SK-N-SH (cell line): ENCODE results near the gene PRRT4. TPM values are rescaled to one million over a fixed set of nuclear protein-coding genes. Genes with fewer than 3 reads are reported as not detected.
A peak's percentile ranks its signal among the peaks of the same experiment; 100 is the strongest.

Source experiments
- CTCF ChIA-PET: fragments of 300-600, 350-600 bp; formaldehyde crosslinking; extraction: SDS; loops from one replicate; lab custom pipeline; 2021; lab: Yijun Ruan, JAX
- POLR2A ChIA-PET: fragments of 350-600 bp; sonication (Branson Sonifier 250); formaldehyde crosslinking; extraction: SDS; loops from one replicate; lab custom pipeline; 2020; ENCODE audit warnings: antibody characterized with exemption, inconsistent platforms; lab: Yijun Ruan, JAX
- DNase-seq: peaks from one replicate; pipeline ENCODE4 v3.0.0; 2012
- H2AFZ ChIP-seq: fragments of 200-600 bp; sonication (generic); 2 replicates; pipeline ENCODE4 v1.8.1; 2016; ENCODE audit warnings: antibody characterized with exemption, mild to moderate bottlenecking, low read depth
- H3F3A ChIP-seq: fragments of 200-600 bp; sonication (generic); replicated peaks from 2 replicates; pipeline ENCODE3; 2016; ENCODE audit warnings: antibody characterized with exemption, mild to moderate bottlenecking; ENCODE audit not compliant: insufficient read depth
- H3K27ac ChIP-seq, 2 experiments: fragments of 200-500 bp in 1 of 2; fragments of 200-600 bp in 1 of 2; sonication (Bioruptor generic) in 1 of 2; sonication (generic), shearing (Covaris generic) in 1 of 2; 2 replicates each; pipeline versions ENCODE4 v1.5.1 to v1.6.1; 2014 to 2016; ENCODE audit warnings: low read depth in 2 of 2, inconsistent platforms in 1 of 2, low read length in 1 of 2, mild to moderate bottlenecking in 1 of 2, mixed read lengths in 1 of 2
- H3K27me3 ChIP-seq: fragments of 200-600 bp; sonication (generic), shearing (Covaris generic); 2 replicates; pipeline ENCODE4 v1.6.1; 2016; ENCODE audit warnings: mixed run types; ENCODE audit not compliant: insufficient read depth
- H3K36me3 ChIP-seq, 2 experiments: fragments of 200-500 bp in 1 of 2; fragments of 200-600 bp in 1 of 2; sonication (Bioruptor generic) in 1 of 2; sonication (generic) in 1 of 2; replicated peaks in 1 of 2; 2 replicates each; pipeline versions ENCODE3 to v1.5.1; 2014 to 2016; ENCODE audit warnings: low read length in 1 of 2, mild to moderate bottlenecking in 1 of 2; ENCODE audit not compliant: insufficient read depth in 2 of 2, control insufficient read depth in 1 of 2
- H3K4me1 ChIP-seq, 2 experiments: fragments of 200-500 bp in 1 of 2; fragments of 200-600 bp in 1 of 2; sonication (Bioruptor generic) in 1 of 2; sonication (generic), shearing (Covaris generic) in 1 of 2; 2 replicates each; pipeline versions ENCODE4 v1.5.1 to v1.6.1; 2014 to 2016; ENCODE audit warnings: low read depth in 1 of 2, low read length in 1 of 2, mixed run types in 1 of 2; ENCODE audit not compliant: insufficient read depth in 2 of 2, control insufficient read depth in 1 of 2
- H3K4me2 ChIP-seq: fragments of 200-600 bp; sonication (generic), shearing (Covaris generic); 2 replicates; pipeline ENCODE4 v1.6.1; 2017; ENCODE audit warnings: mixed run types
- H3K4me3 ChIP-seq, 2 experiments: fragments of 200-500 bp in 1 of 2; fragments of 200-600 bp in 1 of 2; sonication (Bioruptor generic) in 1 of 2; sonication (generic), shearing (Covaris generic) in 1 of 2; 2 replicates each; pipeline versions ENCODE4 v1.5.1 to v1.8.1; 2014 to 2016; ENCODE audit warnings: low read depth in 2 of 2, inconsistent platforms in 1 of 2, low read length in 1 of 2, mild to moderate bottlenecking in 1 of 2, mixed read lengths in 1 of 2, moderate library complexity in 1 of 2
- H3K79me2 ChIP-seq: fragments of 200-600 bp; sonication (generic); 2 replicates; pipeline ENCODE4 v1.8.1; 2017; ENCODE audit warnings: mild to moderate bottlenecking; ENCODE audit not compliant: insufficient read depth
- H3K9ac ChIP-seq: fragments of 200-600 bp; sonication (generic); 2 replicates; pipeline ENCODE4 v1.6.1; 2017; ENCODE audit warnings: mixed run types
- H3K9me2 ChIP-seq: fragments of 200-600 bp; sonication (generic); 2 replicates; pipeline ENCODE4 v1.6.1; 2017; ENCODE audit warnings: mixed run types
- H3K9me3 ChIP-seq: fragments of 200-600 bp; sonication (generic); 2 replicates; pipeline ENCODE4 v1.6.1; 2017; ENCODE audit warnings: mixed run types, mild to moderate bottlenecking, moderate library complexity
- H4K20me1 ChIP-seq: fragments of 200-600 bp; sonication (generic); 2 replicates; pipeline ENCODE4 v1.6.1; 2017; ENCODE audit warnings: mild to moderate bottlenecking, mixed run types; ENCODE audit not compliant: insufficient read depth
- POLR2AphosphoS5 ChIP-seq: IDR thresholded peaks from 2 replicates; pipeline ENCODE4 v1.6.1; 2012; ENCODE audit warnings: low read depth, low read length
- SIN3A ChIP-seq: IDR thresholded peaks from 2 replicates; pipeline ENCODE4 v1.6.1; 2012; ENCODE audit warnings: low read depth, mild to moderate bottlenecking, low read length, moderate library complexity, borderline replicate concordance
- SMC3 ChIP-seq: IDR thresholded peaks from 2 replicates; pipeline ENCODE4 v1.6.1; 2012; ENCODE audit warnings: low read depth, low read length, improper control_type of control experiment
- TAF1 ChIP-seq: IDR thresholded peaks from 2 replicates; pipeline ENCODE4 v1.6.1; 2012; ENCODE audit warnings: low read depth, mild to moderate bottlenecking, low read length, moderate library complexity, borderline replicate concordance
- WGBS: methylation state at CpG from one replicate; pipeline ENCODE4 v1.1.6; 2017; ENCODE audit warnings: low lambda C conversion rate; 5-methylcytosine and 5-hydroxymethylcytosine counted together
- polyA plus RNA-seq, 3 experiments: library from polyadenylated mRNA; depleted of rRNA; stranded (reverse); fragments of >200 nt; gene quantifications; 2 replicates each; pipeline ENCODE4 v1.2.3, GENCODE V29; 2012
- TF ChIP-seq, protein P1 (sequence below): fragments of 200-600 bp; sonication (generic); IDR thresholded peaks from 2 replicates; pipeline ENCODE4 v1.6.1; 2017; ENCODE audit warnings: antibody characterized with exemption, mild to moderate bottlenecking, moderate library complexity

Gene PRRT4
- polyA plus RNA-seq, 1 of the 3 experiments (the other 2 are of a cell fraction): 1.5 TPM

GRCh38 chr7:128381161-128381821 lies 19.8 kb upstream of the PRRT4 start:
- no peak overlapping the region for H2AFZ ChIP-seq
- no peaks in the 10 kb centered on the region for H4K20me1 ChIP-seq
- peak; percentile 76 for DNase-seq
- TF ChIP-seq, protein P1, sequence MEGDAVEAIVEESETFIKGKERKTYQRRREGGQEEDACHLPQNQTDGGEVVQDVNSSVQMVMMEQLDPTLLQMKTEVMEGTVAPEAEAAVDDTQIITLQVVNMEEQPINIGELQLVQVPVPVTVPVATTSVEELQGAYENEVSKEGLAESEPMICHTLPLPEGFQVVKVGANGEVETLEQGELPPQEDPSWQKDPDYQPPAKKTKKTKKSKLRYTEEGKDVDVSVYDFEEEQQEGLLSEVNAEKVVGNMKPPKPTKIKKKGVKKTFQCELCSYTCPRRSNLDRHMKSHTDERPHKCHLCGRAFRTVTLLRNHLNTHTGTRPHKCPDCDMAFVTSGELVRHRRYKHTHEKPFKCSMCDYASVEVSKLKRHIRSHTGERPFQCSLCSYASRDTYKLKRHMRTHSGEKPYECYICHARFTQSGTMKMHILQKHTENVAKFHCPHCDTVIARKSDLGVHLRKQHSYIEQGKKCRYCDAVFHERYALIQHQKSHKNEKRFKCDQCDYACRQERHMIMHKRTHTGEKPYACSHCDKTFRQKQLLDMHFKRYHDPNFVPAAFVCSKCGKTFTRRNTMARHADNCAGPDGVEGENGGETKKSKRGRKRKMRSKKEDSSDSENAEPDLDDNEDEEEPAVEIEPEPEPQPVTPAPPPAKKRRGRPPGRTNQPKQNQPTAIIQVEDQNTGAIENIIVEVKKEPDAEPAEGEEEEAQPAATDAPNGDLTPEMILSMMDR: peak; percentile 80
- no peak for TF ChIP-seq SMC3
- TF ChIP-seq, all 33 proteins: peak for 1
- Histone ChIP-seq H3K79me2 (no peaks in the 10 kb centered on the region), H3K27me3 (no peaks in the 10 kb centered on the region), H3F3A (peaks cover 3% of the 10 kb centered on the region), H3K4me2 (no peak overlapping the region), H3K36me3 (no peaks in the 10 kb centered on the region), H3K4me3 (no peak overlapping the region), H3K9me3 (no peaks in the 10 kb centered on the region), H3K9me2 (no peaks in the 10 kb centered on the region), H3K9ac (no peak overlapping the region), H3K4me1 (peaks cover 0 to 29% of the 10 kb centered on the region in 2 experiments; a peak in 1 of 4 replicates), H3K27ac (no peak overlapping the region; a peak in 1 of 4 replicates)
- CTCF ChIA-PET: interaction anchor here (1.7 to 50.3 kb wide), 6 partner anchors 8 to 56 kb away, joined by 3 to 1901 read pairs (median 282); partner anchors contain the start of genes IMPDH1, PRRT4 and RBM28
- POLR2A ChIA-PET: interaction anchor here (1.2 to 1.3 kb wide), 2 partner anchors 21 to 24 kb away, joined by 4 to 5 read pairs; no protein-coding TSS in a partner anchor
- WGBS: 69% methylated on average over 19 of the region's 19 CpGs

GRCh38 chr7:128380483-128381106 lies 19.1 kb upstream of the PRRT4 start:
- H3K36me3 ChIP-seq: no peaks in the 10 kb centered on the region
- no peaks in the 10 kb centered on the region for H3K79me2 ChIP-seq
- ChIA-PET POLR2A (interaction anchor here (1.2 to 1.3 kb wide), 3 partner anchors 20 to 23 kb away, joined by 3 to 5 read pairs (median 4); no protein-coding TSS in a partner anchor), CTCF (interaction anchor here (0.8 to 50.3 kb wide), 8 partner anchors 8 to 345 kb away, joined by 3 to 1901 read pairs (median 45); partner anchors contain the start of genes IMPDH1, PRRT4 and RBM28)
- no peak for TF ChIP-seq TAF1
- TF ChIP-seq POLR2AphosphoS5: no peak
- TF ChIP-seq SIN3A: no peak
- H3K9me2 ChIP-seq: no peaks in the 10 kb centered on the region
- H3F3A ChIP-seq: peaks cover 3% of the 10 kb centered on the region
- H3K9ac ChIP-seq: no peak overlapping the region
- peaks cover 0 to 29% of the 10 kb centered on the region in 2 experiments; a peak in 1 of 4 replicates for H3K4me1 ChIP-seq
- H3K27ac ChIP-seq: no peak overlapping the region
- no peaks in the 10 kb centered on the region for H4K20me1 ChIP-seq
- no peak overlapping the region for H3K4me3 ChIP-seq
- H2AFZ ChIP-seq: no peak overlapping the region
- 84% methylated on average over 3 of the region's 3 CpGs for WGBS
- no peaks in the 10 kb centered on the region for H3K27me3 ChIP-seq
- no peaks in the 10 kb centered on the region for H3K9me3 ChIP-seq
- peak; percentile 47 for DNase-seq
- H3K4me2 ChIP-seq: no peak overlapping the region
